ENCODE data around the gene TRPM3. TPM values are rescaled to one million over a fixed set of nuclear protein-coding genes. Genes with fewer than 3 reads are reported as not detected.

TRPM3 gene
- polyA plus RNA-seq, 6 donors from 2014 or later = not detected

GRCh38 chr9:70921136-70921535 is 200.3 kb downstream of the TRPM3 start:
- DNase-seq (no peak), ATAC-seq (ENCODE audit: low read depth in 2 of 2) (no peak)
- Mint-ChIP-seq H3K9me3 (peaks cover 0 to 8% (median 0%) of the 10 kb centered on the region in 7 donors), H3K27ac (no peak overlapping the region), H3K36me3 (no peaks in the 10 kb centered on the region), H3K27me3 (no peaks in the 10 kb centered on the region), H3K4me3 (no peak overlapping the region), H3K4me1 (no peaks in the 10 kb centered on the region)

- no peaks in the 10 kb centered on the region for H3K36me3 Mint-ChIP-seq
- H3K27me3 Mint-ChIP-seq = no peaks in the 10 kb centered on the region
- peaks cover 0 to 8% (median 0%) of the 10 kb centered on the region in 7 donors for H3K9me3 Mint-ChIP-seq
- ATAC-seq (ENCODE audit: low read depth in 2 of 2) (no peak), DNase-seq (no peak)
- H3K4me1 Mint-ChIP-seq = no peaks in the 10 kb centered on the region
- no peak overlapping the region for H3K4me3 Mint-ChIP-seq
- H3K27ac Mint-ChIP-seq = no peak overlapping the region
These were observed 204.1 kb downstream of the TRPM3 start for GRCh38 chr9:70917277-70917676.

- H3K27ac Mint-ChIP-seq = no peak overlapping the region
- no peak overlapping the region for H3K4me3 Mint-ChIP-seq
- ATAC-seq (ENCODE audit: low read depth in 2 of 2) (no peak), DNase-seq (no peak)
- no peaks in the 10 kb centered on the region for H3K4me1 Mint-ChIP-seq
- H3K36me3 Mint-ChIP-seq = no peaks in the 10 kb centered on the region
- H3K9me3 Mint-ChIP-seq = peaks cover 0 to 16% (median 3%) of the 10 kb centered on the region in 7 donors
- H3K27me3 Mint-ChIP-seq = peaks cover 0 to 4% (median 0%) of the 10 kb centered on the region in 3 donors
These were observed 209.6 kb downstream of the TRPM3 start for GRCh38 chr9:70911791-70912190.

GRCh38 chr9:70910598-70910997 is 210.8 kb downstream of the TRPM3 start:
- H3K4me1 Mint-ChIP-seq = no peaks in the 10 kb centered on the region
- H3K4me3 Mint-ChIP-seq = no peak overlapping the region
- H3K27me3 Mint-ChIP-seq = peaks cover 0 to 4% (median 0%) of the 10 kb centered on the region in 3 donors
- no peak overlapping the region for H3K27ac Mint-ChIP-seq
- DNase-seq = no peak
- no peak for ATAC-seq (ENCODE audit: low read depth in 2 of 2)
- peaks cover 0 to 14% (median 3%) of the 10 kb centered on the region in 7 donors for H3K9me3 Mint-ChIP-seq
- no peaks in the 10 kb centered on the region for H3K36me3 Mint-ChIP-seq

- Mint-ChIP-seq H3K9me3 (peaks cover 0 to 6% (median 0%) of the 10 kb centered on the region in 7 donors), H3K27me3 (peaks cover 0 to 4% (median 0%) of the 10 kb centered on the region in 3 donors), H3K4me1 (no peaks in the 10 kb centered on the region), H3K36me3 (no peaks in the 10 kb centered on the region), H3K4me3 (no peak overlapping the region), H3K27ac (no peak overlapping the region)
- ATAC-seq (ENCODE audit: low read depth in 2 of 2) (no peak), DNase-seq (no peak)
These were observed 218.7 kb downstream of the TRPM3 start for GRCh38 chr9:70902692-70903131.

GRCh38 chr9:70902171-70902570 is 219.2 kb downstream of the TRPM3 start:
- Mint-ChIP-seq H3K4me3 (no peak overlapping the region), H3K4me1 (no peaks in the 10 kb centered on the region), H3K27ac (no peak overlapping the region), H3K27me3 (peaks cover 0 to under 1% (median 0%) of the 10 kb centered on the region in 3 donors), H3K9me3 (peaks cover 0 to under 1% (median 0%) of the 10 kb centered on the region in 7 donors), H3K36me3 (no peaks in the 10 kb centered on the region)
- no peak for DNase-seq
- ATAC-seq (ENCODE audit: low read depth in 2 of 2) = no peak

GRCh38 chr9:70901746-70902145 is 219.7 kb downstream of the TRPM3 start:
- Mint-ChIP-seq H3K36me3 (no peaks in the 10 kb centered on the region), H3K27ac (no peak overlapping the region), H3K9me3 (no peaks in the 10 kb centered on the region), H3K4me1 (no peaks in the 10 kb centered on the region), H3K4me3 (no peak overlapping the region), H3K27me3 (no peaks in the 10 kb centered on the region)
- no peak for DNase-seq
- ATAC-seq (ENCODE audit: low read depth in 2 of 2) = no peak

GRCh38 chr9:70901013-70901412 is 220.4 kb downstream of the TRPM3 start:
- Mint-ChIP-seq H3K9me3 (no peaks in the 10 kb centered on the region), H3K27me3 (no peaks in the 10 kb centered on the region), H3K4me1 (no peaks in the 10 kb centered on the region), H3K4me3 (no peak overlapping the region), H3K27ac (no peak overlapping the region), H3K36me3 (no peaks in the 10 kb centered on the region)
- ATAC-seq (ENCODE audit: low read depth in 2 of 2) (no peak), DNase-seq (no peak)

GRCh38 chr9:70893580-70894122 is 227.8 kb downstream of the TRPM3 start:
- H3K36me3 Mint-ChIP-seq = no peaks in the 10 kb centered on the region
- DNase-seq (no peak), ATAC-seq (ENCODE audit: low read depth in 2 of 2) (no peak)
- no peak overlapping the region for H3K4me3 Mint-ChIP-seq
- H3K9me3 Mint-ChIP-seq = no peaks in the 10 kb centered on the region
- no peak overlapping the region for H3K27ac Mint-ChIP-seq
- H3K4me1 Mint-ChIP-seq = no peaks in the 10 kb centered on the region
- peaks cover 0 to 8% (median 5%) of the 10 kb centered on the region in 3 donors for H3K27me3 Mint-ChIP-seq

- no peak for DNase-seq
- no peaks in the 10 kb centered on the region for H3K9me3 Mint-ChIP-seq
- no peak overlapping the region for H3K4me3 Mint-ChIP-seq
- ATAC-seq (ENCODE audit: low read depth in 2 of 2) = no peak
- H3K4me1 Mint-ChIP-seq = no peaks in the 10 kb centered on the region
- no peaks in the 10 kb centered on the region for H3K36me3 Mint-ChIP-seq
- H3K27me3 Mint-ChIP-seq = peaks cover 0 to 11% (median 5%) of the 10 kb centered on the region in 3 donors
- no peak overlapping the region for H3K27ac Mint-ChIP-seq
These were observed 232.9 kb downstream of the TRPM3 start for GRCh38 chr9:70888471-70888870.

GRCh38 chr9:70887826-70888225 is 233.6 kb downstream of the TRPM3 start:
- H3K4me3 Mint-ChIP-seq = no peak overlapping the region
- H3K27me3 Mint-ChIP-seq = peaks cover 0 to 11% (median 5%) of the 10 kb centered on the region in 3 donors
- ATAC-seq (ENCODE audit: low read depth in 2 of 2) (no peak), DNase-seq (no peak)
- H3K27ac Mint-ChIP-seq = no peak overlapping the region
- H3K4me1 Mint-ChIP-seq = no peaks in the 10 kb centered on the region
- no peaks in the 10 kb centered on the region for H3K9me3 Mint-ChIP-seq
- no peaks in the 10 kb centered on the region for H3K36me3 Mint-ChIP-seq

- no peaks in the 10 kb centered on the region for H3K36me3 Mint-ChIP-seq
- no peak overlapping the region for H3K27ac Mint-ChIP-seq
- no peak overlapping the region for H3K4me3 Mint-ChIP-seq
- ATAC-seq (ENCODE audit: low read depth in 2 of 2) (no peak), DNase-seq (no peak)
- H3K27me3 Mint-ChIP-seq = peaks cover 0 to 5% (median 0%) of the 10 kb centered on the region in 3 donors
- H3K9me3 Mint-ChIP-seq = no peaks in the 10 kb centered on the region
- H3K4me1 Mint-ChIP-seq = no peaks in the 10 kb centered on the region
These were observed 237.2 kb downstream of the TRPM3 start for GRCh38 chr9:70883963-70884793.

- no peaks in the 10 kb centered on the region for H3K9me3 Mint-ChIP-seq
- ATAC-seq (ENCODE audit: low read depth in 2 of 2) (no peak), DNase-seq (no peak)
- H3K4me3 Mint-ChIP-seq = no peak overlapping the region
- H3K27ac Mint-ChIP-seq = no peak overlapping the region
- no peaks in the 10 kb centered on the region for H3K36me3 Mint-ChIP-seq
- no peaks in the 10 kb centered on the region for H3K4me1 Mint-ChIP-seq
- no peaks in the 10 kb centered on the region for H3K27me3 Mint-ChIP-seq
These were observed 238.4 kb downstream of the TRPM3 start for GRCh38 chr9:70883056-70883455.

GRCh38 chr9:70881333-70881732 is 240.1 kb downstream of the TRPM3 start:
- Mint-ChIP-seq H3K36me3 (no peaks in the 10 kb centered on the region), H3K4me3 (no peak overlapping the region), H3K9me3 (no peaks in the 10 kb centered on the region), H3K4me1 (no peaks in the 10 kb centered on the region), H3K27ac (no peak overlapping the region), H3K27me3 (no peaks in the 10 kb centered on the region)
- DNase-seq (no peak), ATAC-seq (ENCODE audit: low read depth in 2 of 2) (no peak)
